Panc1 (cell line): Measurements from ENCODE around the gene KIF23. TPM values are rescaled to one million over a fixed set of nuclear protein-coding genes. Genes with fewer than 3 reads are reported as not detected.

Source experiments
- ATAC-seq: fragments of 200-7000 bp; cut with Tn5 transposase; 2 replicates; pipeline ENCODE4 v1.9.1; 2020; ENCODE audit warnings: mild to moderate bottlenecking, moderate library complexity
- BruUV-seq: library from RNA; stranded (reverse); fragments of 400-500 nt; replicated peaks from 2 replicates; lab custom pipeline; 2021; lab: Mats Ljungman, UMichigan
- CTCF ChIA-PET: fragments of 300-600 bp; sonication (Branson Sonifier 250); formaldehyde crosslinking; loops from one replicate; lab custom pipeline; 2022; ENCODE audit warnings: antibody characterized with exemption; lab: Charles Lee
- POLR2A ChIA-PET: fragments of 300-600 bp; sonication (Branson Sonifier 250); formaldehyde crosslinking; loops from one replicate; lab custom pipeline; 2022; ENCODE audit warnings: antibody characterized with exemption; lab: Charles Lee
- DNase-seq: peaks from one replicate; pipeline ENCODE4 v3.0.0-alpha.2; 2010; ENCODE audit warnings: low read depth, low spot score
- H3K27ac ChIP-seq: 2 replicates; pipeline ENCODE4 v1.5.1; 2011; ENCODE audit warnings: mild to moderate bottlenecking, low read length, inconsistent platforms
- H3K27me3 ChIP-seq: fragments of 200-500 bp; sonication (Bioruptor generic); 2 replicates; pipeline ENCODE4 v1.6.0; 2014; ENCODE audit warnings: low read length, inconsistent platforms; ENCODE audit not compliant: control insufficient read depth, insufficient read depth
- H3K36me3 ChIP-seq: fragments of 200-500 bp; sonication (Bioruptor generic); 2 replicates; pipeline ENCODE4 v1.5.1; 2014; ENCODE audit warnings: inconsistent platforms, mild to moderate bottlenecking, low read length, moderate library complexity; ENCODE audit not compliant: control insufficient read depth, insufficient read depth
- H3K4me1 ChIP-seq: 2 replicates; pipeline ENCODE4 v1.5.1; 2011; ENCODE audit warnings: inconsistent platforms, mild to moderate bottlenecking, low read length, moderate library complexity; ENCODE audit not compliant: control insufficient read depth, insufficient read depth
- H3K4me3 ChIP-seq, 2 experiments: 2 replicates each; pipeline ENCODE4 v1.5.1; 2011 to 2012; ENCODE audit warnings: low read depth in 2 of 2, low read length in 2 of 2, mild to moderate bottlenecking in 2 of 2, inconsistent platforms in 1 of 2, moderate library complexity in 1 of 2
- H3K9me3 ChIP-seq: fragments of 200-500 bp; sonication (Bioruptor generic); 2 replicates; pipeline ENCODE4 v1.5.1; 2014; ENCODE audit warnings: low read depth, mild to moderate bottlenecking, inconsistent platforms, low read length, moderate library complexity; ENCODE audit not compliant: control insufficient read depth, insufficient read depth
- CTCF ChIP-seq: fragments of 450-650 bp; IDR thresholded peaks from 2 replicates; pipeline ENCODE4 v1.5.1; 2017; ENCODE audit warnings: mild to moderate bottlenecking
- POLR2AphosphoS5 ChIP-seq: IDR thresholded peaks from 2 replicates; pipeline ENCODE4 v1.6.1; 2012; ENCODE audit warnings: mild to moderate bottlenecking, low read depth, low read length, moderate library complexity
- REST ChIP-seq, 2 experiments: IDR thresholded peaks; 2 replicates each; pipeline ENCODE4 v1.6.1; 2011 to 2012; ENCODE audit warnings: low read depth in 2 of 2, control low read depth in 1 of 2, low read length in 1 of 2, mild to moderate bottlenecking in 1 of 2, moderate library complexity in 1 of 2; ENCODE audit not compliant: insufficient read depth in 1 of 2
- SIN3A ChIP-seq: IDR thresholded peaks from 2 replicates; pipeline ENCODE4 v1.6.1; 2012; ENCODE audit warnings: low read depth, mild to moderate bottlenecking, low read length, moderate library complexity, borderline replicate concordance; ENCODE audit not compliant: insufficient read depth
- TCF7L2 ChIP-seq: IDR thresholded peaks from 2 replicates; pipeline ENCODE4 v1.6.1; 2011; ENCODE audit warnings: mild to moderate bottlenecking, low read depth, low read length, inconsistent platforms
- in situ Hi-C: cut with HindIII; loops from 2 replicates; pipeline ENCODE4 v1.10.0; 2016; ENCODE audit warnings: low sequenced_read_pairs, low pct_unique_long_range_greater_than_20kb
- intact Hi-C: fragments of 100-400 bp; cut with micrococcal nuclease; formaldehyde crosslinking; loops from one replicate; pipeline ENCODE4 v1.10.0; 2022; ENCODE audit not compliant: unreplicated experiment
- total RNA-seq: library from RNA; stranded (reverse); gene quantifications from one replicate; pipeline ENCODE4 v1.2.1, GENCODE V29; 2021; ENCODE audit not compliant: unreplicated experiment

The KIF23 gene
- total RNA-seq, 1 experiment from 2014 or later = 82.5 TPM

DNA sequence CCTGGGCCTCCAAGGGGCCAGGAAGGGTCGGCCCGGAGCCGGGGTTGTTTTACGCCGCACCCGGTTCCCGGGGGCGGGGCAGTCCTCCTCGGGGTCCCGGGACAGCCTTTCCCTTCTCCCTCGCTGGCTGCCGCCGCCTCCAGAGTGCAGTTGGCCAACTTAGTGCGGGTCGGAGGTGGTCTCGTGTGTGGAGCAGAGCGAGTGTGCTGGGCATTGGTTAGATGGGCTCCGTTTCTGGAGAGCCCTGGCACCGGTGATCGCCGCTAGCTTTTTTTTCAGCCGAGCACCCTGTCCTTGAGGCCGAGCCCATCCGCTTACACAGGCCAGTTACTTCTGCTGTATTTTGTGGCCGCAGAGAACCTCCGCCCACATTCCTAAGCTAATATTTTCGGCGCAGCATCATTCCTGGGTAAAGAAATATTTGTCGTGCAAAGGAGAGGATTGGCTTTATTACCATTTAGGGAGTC, 585 bp downstream of the KIF23 start:
- no peaks in the 10 kb centered on the region for H3K9me3 ChIP-seq
- TF ChIP-seq REST (IDR thresholded peaks at IDR 0.05; ENCODE audit: insufficient read depth in 1 of 2, low read depth in 2 of 2, low read length in 1 of 2) = no peak
- no peak for TF ChIP-seq CTCF
- TF ChIP-seq SIN3A = no peak; the same call in 1 of the 2 replicates
- TF ChIP-seq TCF7L2 = no peak
- in situ Hi-C loops = no loop called here
- BruUV-seq = no TSS peak
- peak; percentile 67 for DNase-seq
- intact Hi-C loops = loop anchor here (5.0 kb wide), 1 partner anchor 357 kb away; no protein-coding TSS in a partner anchor
- CTCF ChIA-PET = no interaction called here
- H3K27me3 ChIP-seq = no peaks in the 10 kb centered on the region
- peak overlapping the region; percentile 96 for H3K27ac ChIP-seq
- peak; percentile 72 for ATAC-seq
- peak overlapping the region; percentile 65 to 84 for H3K4me3 ChIP-seq
- POLR2A ChIA-PET = interaction anchor here (0.9 kb wide), 1 partner anchor 37 kb away, joined by 3 read pairs; no protein-coding TSS in a partner anchor
- peaks cover 28% of the 10 kb centered on the region for H3K36me3 ChIP-seq
- H3K4me1 ChIP-seq = peaks cover 22% of the 10 kb centered on the region; the same call in 1 of the 2 replicates

GRCh38 chr15:69415381-69415780, 1.2 kb downstream of the KIF23 start:
- H3K9me3 ChIP-seq = no peaks in the 10 kb centered on the region
- TF ChIP-seq POLR2AphosphoS5 (no peak), REST (IDR thresholded peaks at IDR 0.05; ENCODE audit: insufficient read depth in 1 of 2, low read depth in 2 of 2, low read length in 1 of 2) (no peak), TCF7L2 (no peak), SIN3A (no peak), CTCF (no peak)
- CTCF ChIA-PET = no interaction called here

More at GRCh38 chr15:69415381-69415780, 1.2 kb downstream of the KIF23 start:
- Histone ChIP-seq H3K27ac (peak overlapping the region; percentile 96), H3K4me3 (peak overlapping the region; percentile 65 to 84), H3K36me3 (peaks cover 32% of the 10 kb centered on the region), H3K4me1 (peaks cover 22% of the 10 kb centered on the region; the same call in 1 of the 2 replicates), H3K27me3 (no peaks in the 10 kb centered on the region)
- POLR2A ChIA-PET = interaction anchor here (0.9 kb wide), 1 partner anchor 36 kb away, joined by 3 read pairs; no protein-coding TSS in a partner anchor
- in situ Hi-C loops (no loop called here), intact Hi-C loops (no loop called here)
- DNase-seq (no peak), ATAC-seq (no peak)
- BruUV-seq = TSS peak; percentile 91
